ENCODE data around the gene DRC3. TPM values are rescaled to one million over a fixed set of nuclear protein-coding genes. Genes with fewer than 3 reads are reported as not detected.

DRC3 gene
- total and polyA plus RNA-seq, 2 donors (not counting 3 experiments of a cell fraction or from before 2014, with no cell fraction given): 1.6 to 2.9 TPM

GRCh38 chr17:17957584-17957916, 15.1 kb upstream of the DRC3 start:
- POLR2A ChIA-PET: interaction anchor here (1.2 kb wide), 1 partner anchor 15 kb away, joined by 3 read pairs; the partner anchor contains the start of genes DRC3 and TOM1L2
- Histone ChIP-seq H3K27ac (ENCODE audit: insufficient read depth, low read depth, low read length) (peak overlapping the region; percentile 80), H3K9me3 (replicated peaks; ENCODE audit: control insufficient read depth, insufficient read depth, low read length) (no peaks in the 10 kb centered on the region), H3K27me3 (ENCODE audit: control insufficient read depth in 2 of 2, insufficient read depth in 2 of 2, low read length in 2 of 2) (no peaks in the 10 kb centered on the region), H3K4me3 (replicated peaks in 1 of 3; ENCODE audit: insufficient read depth in 1 of 3, low read depth in 1 of 3, low read length in 3 of 3) (no peak overlapping the region), H2AFZ (ENCODE audit: low read depth, low read length) (no peak overlapping the region), H4K20me1 (replicated peaks; ENCODE audit: control insufficient read depth, extremely low read depth, insufficient read depth, low read length) (no peaks in the 10 kb centered on the region), H3K4me2 (ENCODE audit: insufficient read depth, low read length) (no peak overlapping the region), H3K9ac (replicated peaks; ENCODE audit: extremely low read depth, insufficient read depth, low read length) (no peak overlapping the region), H3K4me1 (ENCODE audit: control insufficient read depth, extremely low read depth, insufficient read depth, low read length) (peaks cover 28% of the 10 kb centered on the region), H3K36me3 (ENCODE audit: control insufficient read depth in 2 of 2, extremely low read depth in 1 of 2, insufficient read depth in 2 of 2, low read length in 2 of 2) (no peaks in the 10 kb centered on the region), H3K79me2 (ENCODE audit: control insufficient read depth, insufficient read depth, low read length) (peaks cover 12% of the 10 kb centered on the region), H3K9me1 (replicated peaks; ENCODE audit: control insufficient read depth, extremely low read depth, insufficient read depth, low read length) (no peaks in the 10 kb centered on the region)
- BruUV-seq (replicated peaks): no TSS peak
- intact Hi-C loops (cut with micrococcal nuclease): no loop called here
- DNase-seq (ENCODE audit: low read depth, low spot score) (no peak), FAIRE-seq (no peak)
- TF ChIP-seq POLR2AphosphoS5 (IDR thresholded peaks at IDR 0.05; ENCODE audit: insufficient read depth, low read depth, low read length): no peak
- no peak for TF ChIP-seq EZH2 (IDR thresholded peaks at IDR 0.05; ENCODE audit: borderline replicate concordance, low read depth, low read length, severe bottlenecking)
- TF ChIP-seq MYC (IDR thresholded peaks at IDR 0.05; ENCODE audit: low read depth, low read length): no peak
- TF ChIP-seq POLR2A (IDR thresholded peaks at IDR 0.05; ENCODE audit: low read depth, low read length): no peak
- no peak for TF ChIP-seq FOS (IDR thresholded peaks at IDR 0.05; ENCODE audit: borderline replicate concordance, insufficient read depth, low read length)
- TF ChIP-seq MAX (IDR thresholded peaks at IDR 0.05; ENCODE audit: insufficient read depth, insufficient read length): no peak
- no peak for TF ChIP-seq GATA2 (IDR thresholded peaks at IDR 0.05; ENCODE audit: insufficient read depth, insufficient read length, low read depth, low read length)
- TF ChIP-seq CTCF (IDR thresholded peaks at IDR 0.05; ENCODE audit: extremely low read depth in 1 of 2, insufficient read depth in 1 of 2, low read depth in 1 of 2, low read length in 2 of 2): no peak
- TF ChIP-seq JUN (IDR thresholded peaks at IDR 0.05; ENCODE audit: borderline replicate concordance, insufficient read depth, insufficient read length, low read depth): no peak
- CTCF ChIA-PET: interaction anchor here (1.0 to 2.3 kb wide), 6 partner anchors 10 to 67 kb away, joined by 3 to 14 read pairs (median 8); partner anchors contain the start of genes DRC3 and TOM1L2
- dilution Hi-C loops (cut with MboI; ENCODE audit: extremely low pct_ligation_motif_present, low sequenced_read_pairs): no loop called here
